HPDE6-E6E7 (cell line): Measurements from ENCODE around the gene MTPN.

Experiments
- DNase-seq: peaks from one replicate; pipeline ENCODE4 v3.0.0; 2011; ENCODE audit warnings: missing footprints; ENCODE audit errors: extremely low spot score

Gene MTPN

GRCh38 chr7:135928136-135928535 is 49.0 kb downstream of the MTPN start:
- no peak for DNase-seq

DNA sequence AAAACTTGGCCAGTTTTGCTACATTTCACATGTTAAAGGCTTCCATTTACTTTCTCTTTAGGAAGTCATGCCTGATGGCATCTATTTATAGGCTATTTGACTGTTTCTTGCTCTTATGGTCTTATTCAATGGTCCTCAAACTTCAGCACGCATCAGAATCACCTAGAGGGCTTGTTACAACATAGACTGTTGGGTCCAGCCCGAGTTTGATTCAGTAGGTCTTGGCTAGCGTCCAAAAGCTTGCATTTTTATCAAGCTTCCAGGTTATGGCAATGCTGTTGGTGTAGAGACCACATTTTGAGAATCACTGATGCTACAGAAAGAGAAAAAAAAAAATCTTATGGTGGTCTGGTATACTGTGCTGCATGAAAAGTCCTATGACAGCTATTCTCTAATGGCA is 51.9 kb downstream of the MTPN start:
- no peak for DNase-seq

GRCh38 chr7:135924302-135924701 is 52.9 kb downstream of the MTPN start:
- DNase-seq = no peak

GRCh38 chr7:135922263-135922662 is 54.9 kb downstream of the MTPN start:
- no peak for DNase-seq

GRCh38 chr7:135920478-135920877 is 56.7 kb downstream of the MTPN start:
- no peak for DNase-seq

DNA sequence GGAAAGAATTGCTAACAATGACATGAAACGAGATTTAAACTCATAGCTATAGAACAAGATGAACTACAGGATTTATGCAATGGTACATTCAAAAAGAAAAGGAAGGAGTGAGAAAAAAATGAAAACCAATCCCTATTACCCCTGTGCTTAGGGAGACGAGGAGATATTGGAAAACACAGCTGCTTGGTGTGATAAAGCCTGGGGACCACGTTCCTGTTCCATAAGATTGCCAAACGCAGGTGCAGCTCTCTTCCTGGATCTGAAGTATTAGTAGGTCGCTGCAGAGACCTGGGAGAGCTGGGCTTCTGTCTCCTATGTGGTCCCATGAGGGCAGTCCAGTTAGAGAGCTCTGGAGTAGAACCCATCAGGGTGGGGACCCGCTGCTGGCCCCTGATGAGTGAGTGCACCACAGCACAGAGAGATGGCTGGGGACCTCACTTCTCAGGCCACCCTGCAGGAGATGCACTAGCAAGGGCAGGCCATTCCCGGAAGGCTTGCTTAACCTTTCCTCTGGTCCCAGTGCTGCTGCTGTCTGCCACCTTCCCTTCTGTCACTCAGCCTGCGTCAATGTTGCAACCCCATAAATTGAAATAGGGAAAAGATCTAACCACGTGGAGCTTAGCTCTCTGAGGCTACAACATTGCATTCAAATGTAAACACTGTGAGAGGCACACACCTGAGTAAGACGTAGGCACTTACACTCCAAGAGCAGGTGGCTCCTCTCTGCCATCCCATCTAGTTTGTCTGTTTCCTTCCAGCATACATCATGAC is 57.9 kb downstream of the MTPN start:
- DNase-seq = no peak

DNA sequence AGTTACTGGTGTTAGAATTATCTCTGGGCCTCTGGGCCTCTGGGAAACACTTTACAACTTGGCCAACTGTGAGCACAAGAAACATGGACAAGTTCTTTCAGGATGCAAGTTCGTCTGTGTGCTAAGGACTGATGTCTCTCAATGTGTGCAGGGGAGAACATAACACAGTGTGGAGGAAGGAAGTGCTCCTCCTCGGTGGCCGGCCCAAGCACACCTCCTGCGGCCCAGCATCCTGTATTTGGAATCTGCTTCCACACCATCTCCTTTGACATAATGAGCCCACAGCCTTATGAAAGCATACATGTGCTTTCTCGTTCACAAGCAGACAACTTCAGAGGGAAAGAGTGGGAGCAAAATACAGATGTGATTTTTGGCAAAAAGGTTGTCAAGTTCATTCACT is 59.0 kb downstream of the MTPN start:
- no peak for DNase-seq

DNA sequence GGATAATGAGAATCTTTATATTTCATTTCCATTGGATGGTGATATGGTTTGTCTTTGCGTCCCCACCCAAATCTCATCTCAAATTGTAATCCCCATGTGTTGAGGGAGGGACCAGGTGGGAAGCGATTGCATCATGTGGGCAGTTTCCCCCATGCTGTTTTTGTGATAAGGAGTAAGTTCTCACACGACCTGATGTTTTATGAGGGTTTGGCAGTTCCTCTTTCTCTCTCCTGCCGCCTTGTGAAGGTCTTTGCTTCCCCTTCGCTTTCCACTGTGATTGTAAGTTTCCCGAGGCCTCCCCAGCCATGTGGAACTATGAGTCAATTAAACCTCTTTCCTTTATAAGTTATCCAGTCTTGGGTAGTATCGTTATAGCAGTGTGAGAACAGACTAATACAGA is 59.4 kb downstream of the MTPN start:
- DNase-seq = no peak

DNA sequence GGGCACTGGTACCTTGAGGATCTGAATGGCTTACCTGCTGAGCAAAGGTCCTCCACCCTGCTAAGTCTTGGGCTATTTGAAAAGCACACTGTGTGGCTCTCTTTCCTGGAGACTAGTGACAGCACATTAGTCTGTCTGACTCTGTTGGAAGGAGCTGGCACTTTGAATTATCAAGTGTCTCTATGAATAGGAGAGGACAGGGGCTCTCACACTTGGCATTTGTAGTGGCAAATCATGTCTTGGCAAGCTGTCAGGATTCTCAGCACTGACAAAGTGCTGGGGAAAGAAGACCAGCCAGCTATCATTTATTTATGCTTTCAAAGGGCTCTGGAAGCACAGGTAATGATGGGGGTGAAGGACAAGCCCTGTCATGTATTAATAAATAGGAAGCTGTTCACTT is 62.8 kb downstream of the MTPN start:
- DNase-seq = no peak

DNA sequence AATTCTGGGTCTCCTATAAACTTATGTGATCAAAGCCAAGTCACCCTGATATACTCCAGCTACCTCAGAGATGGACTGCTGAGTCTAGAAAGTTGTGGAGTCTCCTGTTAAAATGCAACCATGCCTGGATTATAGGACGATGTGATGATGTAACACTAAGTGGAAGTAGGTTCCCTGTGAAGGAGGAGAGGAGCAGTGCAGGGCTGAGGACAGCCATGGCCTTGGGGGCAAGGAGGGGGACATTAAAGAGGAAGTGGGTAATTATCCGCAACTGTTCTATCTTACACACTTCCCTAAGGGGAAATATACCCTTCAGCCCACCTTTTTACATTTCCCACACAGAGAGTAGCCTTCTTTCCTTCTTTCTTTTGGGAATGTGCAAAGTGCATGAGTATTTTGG is 63.8 kb downstream of the MTPN start:
- no peak for DNase-seq

DNA sequence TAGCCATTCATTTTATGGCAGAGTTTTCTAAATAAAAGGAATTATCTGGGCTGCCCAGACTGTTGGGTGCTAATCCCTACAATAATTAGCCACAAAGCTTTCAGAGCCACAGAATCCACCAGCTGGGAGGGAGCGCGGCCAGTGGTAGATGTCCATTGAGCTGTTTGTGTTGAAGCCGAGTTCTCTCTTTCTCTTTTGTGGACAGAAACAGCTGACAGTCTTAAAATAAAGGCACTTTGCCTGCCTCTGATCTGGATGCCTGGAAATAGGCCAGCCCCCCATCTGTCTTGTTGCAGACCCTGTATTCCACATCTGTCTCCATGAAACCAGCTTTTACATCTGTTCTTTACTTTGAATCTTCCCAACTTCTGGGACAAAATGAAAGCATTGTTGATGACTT is 66.1 kb downstream of the MTPN start:
- no peak for DNase-seq

DNA sequence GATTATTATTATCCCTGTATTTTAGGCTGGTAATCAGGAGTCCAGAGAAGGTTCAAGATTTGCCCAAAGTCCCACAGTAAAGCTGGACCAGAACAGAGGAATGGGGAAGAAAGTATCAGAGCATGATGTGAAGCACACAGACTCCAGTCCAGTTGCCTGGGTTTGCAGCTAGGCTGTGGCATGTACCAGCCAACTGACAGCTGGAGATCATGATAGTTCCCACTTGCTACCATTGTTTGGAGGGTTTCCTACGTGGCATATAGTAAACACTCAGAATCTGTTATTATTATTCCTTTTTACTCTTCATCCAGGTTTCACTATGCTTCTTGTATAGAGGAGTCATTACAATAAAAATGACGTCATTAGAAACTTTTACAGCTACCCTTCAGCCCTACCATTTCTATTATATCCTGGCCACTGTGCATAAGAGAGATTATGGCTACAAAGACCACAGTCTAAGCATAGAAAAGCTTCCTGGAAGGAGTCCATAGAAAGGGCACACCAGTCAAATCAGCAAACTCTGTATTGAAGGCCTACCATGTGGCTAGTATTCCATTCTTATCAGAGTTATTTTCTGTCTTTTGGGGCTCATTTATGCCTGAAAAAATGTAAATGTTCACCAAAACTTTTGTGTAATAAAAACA is 66.6 kb downstream of the MTPN start:
- DNase-seq = no peak

GRCh38 chr7:135905858-135906257 is 71.3 kb downstream of the MTPN start:
- no peak for DNase-seq

DNA sequence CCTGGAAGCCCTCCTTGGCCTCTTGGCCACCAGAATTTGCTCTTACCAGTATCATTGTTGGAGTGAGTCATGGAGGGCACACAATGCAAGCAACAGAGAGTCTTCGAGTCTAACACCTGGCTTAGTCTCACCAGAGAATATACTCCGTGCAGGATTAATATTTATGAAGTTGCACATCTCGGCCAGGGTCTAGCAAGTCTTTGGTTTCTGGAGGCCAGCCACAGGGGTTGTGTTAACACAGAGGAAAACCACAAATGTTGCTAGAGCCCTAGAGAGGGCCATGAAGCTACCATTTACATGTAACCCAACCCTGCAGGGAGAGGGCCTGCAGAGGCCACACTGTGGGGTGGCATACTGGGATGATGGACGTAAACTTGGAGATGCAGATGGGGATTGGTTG is 71.8 kb downstream of the MTPN start:
- DNase-seq = no peak

- DNase-seq = no peak
Measured at GRCh38 chr7:135904282-135904681, 72.9 kb downstream of the MTPN start.

DNA sequence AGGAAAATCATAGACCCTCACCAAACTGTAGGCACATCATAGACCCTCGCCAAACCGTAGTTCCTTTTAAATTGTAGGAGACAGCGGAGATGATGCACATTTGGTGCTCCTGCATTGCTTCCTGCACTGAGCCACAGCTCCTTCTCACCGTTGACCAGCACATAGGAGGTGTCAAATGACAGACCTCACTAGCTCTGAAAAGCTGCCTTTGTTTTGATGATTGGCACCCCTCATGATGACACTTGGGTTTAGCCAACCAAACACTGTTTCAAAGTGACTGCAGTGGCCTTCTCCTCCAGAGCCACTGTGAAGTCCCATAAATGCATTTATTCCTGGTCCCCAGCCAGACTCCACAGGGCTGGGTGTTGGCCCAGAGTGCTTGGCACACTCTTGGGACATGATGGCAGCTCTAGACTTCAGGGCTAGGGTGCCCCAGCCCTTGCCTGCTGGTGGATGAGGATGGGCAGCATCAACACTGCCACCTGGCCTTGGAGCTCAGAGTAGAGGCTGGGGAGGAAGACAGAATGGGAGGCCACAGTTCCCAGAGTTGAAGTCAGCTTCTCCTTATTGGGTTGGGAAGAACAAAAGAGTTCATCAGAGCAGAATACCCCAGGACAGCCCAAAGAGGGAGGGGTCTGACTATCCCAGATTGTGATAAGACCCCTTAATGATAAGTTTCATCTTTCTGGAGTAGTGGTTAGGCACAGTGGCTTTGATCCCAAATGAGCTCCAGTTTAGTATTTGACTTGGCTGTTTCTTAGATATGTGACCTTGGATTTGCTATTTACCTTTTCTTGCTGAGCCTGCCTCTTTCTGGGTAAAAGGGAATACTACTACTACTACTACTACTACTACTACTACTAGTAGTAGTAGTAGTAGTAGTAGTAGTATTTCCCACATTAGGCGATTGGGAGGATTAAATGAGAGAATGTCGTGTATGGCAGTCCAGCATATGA is 75.3 kb downstream of the MTPN start:
- no peak for DNase-seq

- no peak for DNase-seq
Measured at GRCh38 chr7:135900065-135900546, 77.1 kb downstream of the MTPN start.

GRCh38 chr7:135899458-135900064 is 77.6 kb downstream of the MTPN start:
- no peak for DNase-seq

DNA sequence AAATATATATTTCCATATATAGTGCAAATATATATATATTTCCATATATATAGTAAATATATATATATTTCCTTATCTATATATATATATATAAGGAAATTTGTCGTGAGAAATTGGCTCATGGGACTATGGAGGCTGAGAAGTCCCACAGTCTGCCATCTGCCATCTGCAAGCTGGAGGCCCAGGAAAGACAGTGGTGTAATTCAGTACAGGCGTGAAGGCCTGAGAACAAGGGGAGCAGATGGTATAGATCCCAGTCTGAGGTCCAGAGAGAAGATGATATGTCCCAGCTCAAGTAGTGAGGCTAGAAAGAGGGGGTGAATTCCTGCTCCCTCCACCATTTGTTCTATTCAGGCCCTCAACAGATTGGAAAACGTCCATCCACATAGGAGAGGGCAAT is 78.9 kb downstream of the MTPN start:
- no peak for DNase-seq

DNA sequence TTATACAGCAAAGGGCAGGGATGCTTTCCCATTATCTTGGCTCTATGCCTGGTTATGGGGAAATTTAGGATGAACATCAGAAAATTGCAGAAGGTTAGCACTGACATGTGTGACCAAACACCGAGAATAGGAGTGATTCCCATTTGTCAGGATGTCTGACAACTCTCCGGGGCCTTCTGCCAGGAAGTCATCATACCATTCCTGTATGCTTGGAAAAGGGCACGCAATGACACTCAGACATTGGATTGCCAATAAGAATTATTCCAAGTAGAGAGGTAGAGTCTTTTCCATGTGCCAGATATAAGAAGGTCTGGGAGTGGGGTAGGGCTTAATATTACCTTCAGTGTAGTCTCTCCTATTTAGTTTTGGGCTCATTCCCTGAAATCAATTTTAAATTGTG is 82.3 kb downstream of the MTPN start:
- DNase-seq = no peak

GRCh38 chr7:135889823-135890222 is 87.3 kb downstream of the MTPN start:
- no peak for DNase-seq

GRCh38 chr7:135888740-135889139 is 88.4 kb downstream of the MTPN start:
- no peak for DNase-seq
